GM10248 (cell line): Measurements from ENCODE around the gene ROS1.

Source experiments
- CTCF ChIA-PET: fragments of 300-600 bp; sonication (Branson Sonifier 250); formaldehyde crosslinking; extraction: SDS; loops from one replicate; lab custom pipeline; 2021; ENCODE audit warnings: antibody characterized with exemption; lab: Yijun Ruan, JAX
- POLR2A ChIA-PET: fragments of 350-650 bp; sonication (Branson Sonifier 250); formaldehyde crosslinking; extraction: SDS; loops from one replicate; lab custom pipeline; 2020; ENCODE audit warnings: antibody characterized with exemption; lab: Yijun Ruan, JAX
- DNase-seq: peaks from one replicate; pipeline ENCODE4 v3.0.0; 2012; ENCODE audit errors: extremely low spot score
- CTCF ChIP-seq: IDR thresholded peaks from 2 replicates; pipeline ENCODE4 v1.5.1; 2012; ENCODE audit warnings: mild to moderate bottlenecking, low read depth; ENCODE audit errors: extremely low read depth, missing control alignments, control extremely low read depth

ROS1 gene

DNA sequence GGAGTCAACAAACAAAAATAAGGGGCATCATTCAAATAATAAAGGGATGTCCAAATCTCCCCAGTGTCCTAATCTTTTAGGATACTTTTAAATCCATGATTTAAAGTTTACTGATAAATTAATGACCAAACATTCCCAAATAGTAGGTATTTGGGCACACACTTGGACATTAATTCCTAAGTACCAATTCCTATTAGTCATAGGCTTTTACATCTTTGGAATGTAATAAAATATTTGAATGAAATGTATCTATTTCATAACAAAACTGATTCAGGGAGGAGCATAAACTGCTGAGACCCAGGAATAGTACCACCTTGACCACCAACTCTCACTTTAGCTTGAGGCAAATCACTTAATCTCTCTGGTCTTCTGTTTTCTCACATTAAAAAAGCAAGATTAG is 116.1 kb downstream of the ROS1 start:
- no peak for DNase-seq
- ChIA-PET POLR2A (no interaction called here), CTCF (no interaction called here)
- TF ChIP-seq CTCF: no peak

DNA sequence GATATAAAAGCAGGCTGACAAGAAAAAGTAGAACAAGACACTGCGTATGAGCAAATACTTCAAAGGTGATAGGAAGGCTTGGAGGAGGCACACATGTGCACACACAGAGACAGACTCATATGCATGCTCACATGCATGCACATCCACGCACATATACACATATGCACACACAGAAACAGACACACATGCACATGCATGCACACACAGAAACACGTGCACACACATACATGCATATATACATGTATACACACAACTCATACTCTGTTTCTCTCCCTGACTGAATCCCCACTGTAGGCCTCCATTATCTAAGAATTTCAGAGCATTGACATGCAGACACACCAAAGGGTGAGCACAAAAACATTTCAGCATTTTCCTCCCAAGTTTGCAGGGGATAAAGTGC is 116.7 kb downstream of the ROS1 start:
- DNase-seq: no peak
- ChIA-PET CTCF (no interaction called here), POLR2A (no interaction called here)
- TF ChIP-seq CTCF: no peak

GRCh38 chr6:117307655-117308054 is 118.1 kb downstream of the ROS1 start:
- TF ChIP-seq CTCF: no peak
- CTCF ChIA-PET: no interaction called here
- POLR2A ChIA-PET: no interaction called here
- no peak for DNase-seq

DNA sequence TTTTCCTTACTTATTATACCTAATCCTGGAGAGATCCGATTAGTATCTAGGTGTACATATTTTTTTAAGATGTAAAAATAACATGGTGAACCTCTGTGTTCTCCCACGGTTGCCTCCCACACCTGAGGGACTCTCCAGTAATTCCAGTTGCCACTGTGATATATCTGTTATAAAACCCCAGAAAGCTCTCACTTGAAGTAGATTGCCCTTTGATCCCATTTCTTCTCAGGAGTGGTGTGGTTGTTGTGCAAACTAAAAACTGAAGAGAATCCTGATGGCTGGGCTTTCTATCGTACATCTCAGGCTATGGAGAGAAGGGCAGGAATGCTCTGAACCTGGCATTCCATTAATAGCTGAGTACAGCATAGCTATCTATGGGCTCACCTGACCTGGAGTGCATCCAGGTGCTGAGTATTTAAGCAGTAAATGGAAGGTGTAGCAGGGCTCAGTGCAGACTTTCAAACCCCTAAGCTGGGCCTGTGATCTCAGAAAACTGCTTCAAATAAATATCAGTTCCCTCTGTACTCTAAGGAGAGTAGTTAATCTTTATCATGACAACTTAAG is 119.4 kb downstream of the ROS1 start:
- ChIA-PET POLR2A (no interaction called here), CTCF (no interaction called here)
- DNase-seq: no peak
- TF ChIP-seq CTCF: no peak

- no peak for DNase-seq
- POLR2A ChIA-PET: no interaction called here
- TF ChIP-seq CTCF: no peak
- CTCF ChIA-PET: interaction anchor here (1.0 kb wide), 1 partner anchor 22 kb away, joined by 3 read pairs; no protein-coding TSS in a partner anchor
These were observed 121.3 kb downstream of the ROS1 start for GRCh38 chr6:117304446-117304845.

GRCh38 chr6:117303323-117303722 is 122.4 kb downstream of the ROS1 start:
- no peak for DNase-seq
- POLR2A ChIA-PET: no interaction called here
- no peak for TF ChIP-seq CTCF
- CTCF ChIA-PET: interaction anchor here (1.0 kb wide), 1 partner anchor 23 kb away, joined by 3 read pairs; no protein-coding TSS in a partner anchor
